Kidney epithelial cell (primary cell): ENCODE data around the gene MBOAT2. TPM values are rescaled to one million over a fixed set of nuclear protein-coding genes. Genes with fewer than 3 reads are reported as not detected.
"Not testable (repeated sequence)": the region's sequence is repeated elsewhere in the genome, so short reads cannot be mapped to it uniquely, and the experiment has no call there.

Experiments used
- DNase-seq: peaks from one replicate; pipeline ENCODE4 v3.0.0-alpha.2; 2010; ENCODE audit warnings: low read depth
- H3K27me3 ChIP-seq: 2 replicates; pipeline ENCODE4 v1.6.0; 2011; ENCODE audit warnings: low read length; ENCODE audit not compliant: control insufficient read depth, insufficient read depth
- H3K36me3 ChIP-seq: 2 replicates; pipeline ENCODE4 v1.5.1; 2011; ENCODE audit warnings: low read length; ENCODE audit not compliant: control insufficient read depth, insufficient read depth
- H3K4me3 ChIP-seq: 2 replicates; pipeline ENCODE4 v1.5.1; 2011; ENCODE audit warnings: low read depth, mild to moderate bottlenecking, control low read depth, low read length
- CTCF ChIP-seq: IDR thresholded peaks from 2 replicates; pipeline ENCODE4 v1.5.1; 2011; ENCODE audit warnings: mild to moderate bottlenecking, moderate library complexity, low read length, control low read depth, inconsistent platforms; ENCODE audit not compliant: insufficient read depth, poor library complexity, severe bottlenecking
- total RNA-seq: library from RNA; depleted of rRNA; stranded (reverse); fragments of >200 nt; gene quantifications from 2 replicates; pipeline ENCODE4 v1.2.3, GENCODE V29; 2015

MBOAT2 gene
- total RNA-seq, 1 donor from 2014 or later, result 32.2 TPM

- not testable (repeated sequence) for DNase-seq, H3K4me3 ChIP-seq, H3K27me3 ChIP-seq, H3K36me3 ChIP-seq
Observed at GRCh38 chr2:8895087-8895912, 108.2 kb downstream of the MBOAT2 start.

- no peaks in the 10 kb centered on the region for H3K27me3 ChIP-seq
- H3K36me3 ChIP-seq, result no peaks in the 10 kb centered on the region
- DNase-seq, result no peak
- TF ChIP-seq CTCF, result no peak
- H3K4me3 ChIP-seq, result no peak overlapping the region
Observed at GRCh38 chr2:8893978-8894820, 109.3 kb downstream of the MBOAT2 start.

GRCh38 chr2:8893474-8893873, 110.0 kb downstream of the MBOAT2 start:
- no peaks in the 10 kb centered on the region for H3K36me3 ChIP-seq
- H3K4me3 ChIP-seq, result no peak overlapping the region
- no peaks in the 10 kb centered on the region for H3K27me3 ChIP-seq
- DNase-seq, result no peak
- TF ChIP-seq CTCF, result no peak

- H3K4me3 ChIP-seq, result no peak overlapping the region
- H3K36me3 ChIP-seq, result no peaks in the 10 kb centered on the region
- TF ChIP-seq CTCF, result no peak
- no peak for DNase-seq
- no peaks in the 10 kb centered on the region for H3K27me3 ChIP-seq
Observed at GRCh38 chr2:8892111-8892510, 111.4 kb downstream of the MBOAT2 start.

- TF ChIP-seq CTCF, result no peak
- H3K27me3 ChIP-seq, result no peaks in the 10 kb centered on the region
- no peak for DNase-seq
- H3K36me3 ChIP-seq, result no peaks in the 10 kb centered on the region
- no peak overlapping the region for H3K4me3 ChIP-seq
Observed at GRCh38 chr2:8889978-8890377, 113.5 kb downstream of the MBOAT2 start.

- TF ChIP-seq CTCF, result no peak
- no peaks in the 10 kb centered on the region for H3K27me3 ChIP-seq
- no peaks in the 10 kb centered on the region for H3K36me3 ChIP-seq
- no peak for DNase-seq
- H3K4me3 ChIP-seq, result no peak overlapping the region
Observed at GRCh38 chr2:8888963-8889362, 114.5 kb downstream of the MBOAT2 start.
